Astrocyte of the spinal cord (primary cell): ENCODE data around the gene LGR6.

Experiments used
- DNase-seq: peaks from one replicate; pipeline ENCODE4 v3.0.0; 2011; ENCODE audit warnings: low read depth, low spot score
- H3K4me3 ChIP-seq: 2 replicates; pipeline ENCODE4 v1.5.1; 2011; ENCODE audit warnings: low read depth, mild to moderate bottlenecking, low read length, moderate library complexity
- in situ Hi-C: cut with HindIII; loops from 2 replicates; pipeline ENCODE4 v1.10.0; 2017; ENCODE audit warnings: low sequenced_read_pairs
- TF ChIP-seq, protein P1 (sequence below): IDR thresholded peaks from 2 replicates; pipeline ENCODE4 v1.5.1; 2012; ENCODE audit warnings: low read depth, mild to moderate bottlenecking, low read length, inconsistent platforms

Gene LGR6

GRCh38 chr1:202292773-202293172 lies 99.2 kb downstream of the LGR6 start:
- no peak for DNase-seq
- TF ChIP-seq, protein P1, sequence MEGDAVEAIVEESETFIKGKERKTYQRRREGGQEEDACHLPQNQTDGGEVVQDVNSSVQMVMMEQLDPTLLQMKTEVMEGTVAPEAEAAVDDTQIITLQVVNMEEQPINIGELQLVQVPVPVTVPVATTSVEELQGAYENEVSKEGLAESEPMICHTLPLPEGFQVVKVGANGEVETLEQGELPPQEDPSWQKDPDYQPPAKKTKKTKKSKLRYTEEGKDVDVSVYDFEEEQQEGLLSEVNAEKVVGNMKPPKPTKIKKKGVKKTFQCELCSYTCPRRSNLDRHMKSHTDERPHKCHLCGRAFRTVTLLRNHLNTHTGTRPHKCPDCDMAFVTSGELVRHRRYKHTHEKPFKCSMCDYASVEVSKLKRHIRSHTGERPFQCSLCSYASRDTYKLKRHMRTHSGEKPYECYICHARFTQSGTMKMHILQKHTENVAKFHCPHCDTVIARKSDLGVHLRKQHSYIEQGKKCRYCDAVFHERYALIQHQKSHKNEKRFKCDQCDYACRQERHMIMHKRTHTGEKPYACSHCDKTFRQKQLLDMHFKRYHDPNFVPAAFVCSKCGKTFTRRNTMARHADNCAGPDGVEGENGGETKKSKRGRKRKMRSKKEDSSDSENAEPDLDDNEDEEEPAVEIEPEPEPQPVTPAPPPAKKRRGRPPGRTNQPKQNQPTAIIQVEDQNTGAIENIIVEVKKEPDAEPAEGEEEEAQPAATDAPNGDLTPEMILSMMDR, result no peak
- H3K4me3 ChIP-seq, result no peak overlapping the region
- in situ Hi-C loops, result no loop called here

- in situ Hi-C loops, result no loop called here
- TF ChIP-seq, protein P1, result no peak
Observed at GRCh38 chr1:202293569-202293968, 100.0 kb downstream of the LGR6 start.

DNA sequence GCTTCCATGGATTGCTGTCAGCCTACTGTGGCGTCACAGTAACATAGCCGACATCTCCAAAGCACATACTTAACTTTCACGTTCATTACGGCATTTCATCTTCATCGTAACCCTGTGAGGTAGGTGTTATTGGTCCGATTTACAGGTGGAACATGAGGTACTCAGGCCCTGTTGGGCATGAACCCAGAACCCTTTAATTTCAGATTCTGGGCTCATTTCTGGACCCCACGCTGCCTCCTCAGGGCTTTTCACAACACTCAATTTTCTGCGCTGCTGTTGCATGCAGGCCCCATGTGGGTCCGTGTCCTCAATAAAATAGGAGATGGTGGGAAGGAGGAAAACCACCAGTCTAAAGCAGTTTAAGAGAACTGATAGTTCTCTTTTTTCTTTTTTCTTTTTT lies 108.6 kb downstream of the LGR6 start:
- TF ChIP-seq, protein P1, result no peak
- DNase-seq, result no peak
- in situ Hi-C loops, result loop anchor here (25.0 kb wide), 1 partner anchor 90 kb away; no protein-coding TSS in a partner anchor
- no peak overlapping the region for H3K4me3 ChIP-seq

More at GRCh38 chr1:202293569-202293968, 100.0 kb downstream of the LGR6 start:
- no peak overlapping the region for H3K4me3 ChIP-seq
- DNase-seq, result no peak

DNA sequence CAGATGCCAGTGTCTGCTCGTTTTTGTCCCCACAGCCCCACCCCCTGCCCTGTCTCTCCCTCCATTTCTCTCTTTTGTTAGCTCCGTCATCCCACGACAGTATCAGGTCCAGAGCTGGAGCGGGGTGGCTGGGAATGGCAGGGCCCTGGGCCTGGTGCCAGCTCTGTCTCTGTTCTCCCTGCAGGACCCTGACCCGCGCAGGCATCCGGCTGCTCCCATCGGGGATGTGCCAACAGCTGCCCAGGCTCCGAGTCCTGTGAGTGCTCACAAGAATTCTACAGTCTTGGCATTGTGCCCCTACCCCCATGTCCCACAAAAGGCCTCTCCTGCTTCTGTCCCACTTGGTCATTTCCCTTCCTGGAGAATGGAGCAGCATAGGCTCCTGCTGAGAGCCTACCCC lies 110.8 kb downstream of the LGR6 start:
- no peak overlapping the region for H3K4me3 ChIP-seq
- no peak for DNase-seq
- TF ChIP-seq, protein P1, result no peak
- in situ Hi-C loops, result loop anchor here (25.0 kb wide), 1 partner anchor 92 kb away; no protein-coding TSS in a partner anchor

DNA sequence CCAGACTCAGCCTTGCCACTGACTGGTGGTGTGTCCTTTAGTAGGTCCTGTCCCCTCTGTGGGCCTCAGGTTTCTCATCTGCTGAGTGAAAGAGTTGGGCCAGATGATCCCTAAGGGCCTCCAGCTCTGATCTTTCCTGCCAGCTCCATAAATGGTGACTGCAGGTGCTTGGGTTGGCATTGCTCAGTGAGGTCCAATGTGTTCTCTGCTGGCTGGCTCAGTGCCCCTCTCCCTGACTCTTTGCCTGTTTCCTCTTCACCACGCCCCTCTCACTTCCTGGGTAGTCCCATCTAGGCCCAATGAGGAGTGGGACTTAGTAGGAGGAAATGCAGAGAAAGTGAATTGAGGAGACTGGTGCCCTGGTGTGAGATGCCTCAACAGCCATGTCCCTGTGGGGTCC lies 111.6 kb downstream of the LGR6 start:
- no peak for DNase-seq
- in situ Hi-C loops, result loop anchor here (25.0 kb wide), 1 partner anchor 93 kb away; no protein-coding TSS in a partner anchor
- TF ChIP-seq, protein P1, result no peak
- H3K4me3 ChIP-seq, result no peak overlapping the region

DNA sequence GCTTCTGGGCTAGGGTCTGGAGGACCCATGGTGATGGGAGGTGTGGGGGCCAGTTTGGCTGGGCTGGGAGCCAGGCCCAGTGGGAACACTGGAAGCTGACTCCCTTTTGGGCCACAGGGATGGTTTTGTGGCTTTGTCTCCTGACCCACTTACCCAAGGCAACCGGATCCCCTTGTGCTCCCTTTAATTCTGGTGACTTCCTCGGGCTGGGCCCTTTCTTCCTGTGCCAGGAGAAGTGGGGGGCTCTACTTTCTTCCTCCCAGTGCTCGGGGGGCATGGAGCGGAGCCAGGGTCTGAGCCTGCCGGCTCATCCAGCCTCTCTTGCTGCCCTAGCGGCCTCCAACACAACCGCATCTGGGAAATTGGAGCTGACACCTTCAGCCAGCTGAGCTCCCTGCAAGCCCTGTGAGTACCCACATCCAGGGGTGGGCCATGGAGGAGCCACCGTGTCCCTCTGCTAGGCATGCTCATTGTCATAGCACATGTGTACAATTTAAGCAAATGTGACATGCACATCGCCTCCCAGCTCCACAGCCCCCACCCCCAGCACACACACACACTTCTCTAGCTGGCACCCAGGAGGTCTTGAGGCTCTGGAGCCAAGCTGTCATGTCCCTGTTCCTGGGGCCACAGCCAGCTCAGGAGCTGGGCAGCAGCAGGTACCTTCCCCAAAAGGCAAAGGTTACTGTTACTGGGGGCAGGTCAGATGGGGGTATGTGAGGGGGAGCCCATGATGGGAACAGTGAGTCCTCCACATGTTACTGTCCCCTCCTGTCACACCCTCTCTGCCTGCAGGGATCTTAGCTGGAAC lies 113.1 kb downstream of the LGR6 start:
- TF ChIP-seq, protein P1, result no peak
- DNase-seq, result no peak
- in situ Hi-C loops, result loop anchor here (25.0 kb wide), 1 partner anchor 94 kb away; no protein-coding TSS in a partner anchor
- H3K4me3 ChIP-seq, result no peak overlapping the region
